HG02840 (cell line): Measurements from ENCODE around the gene CADPS2.
"Not testable (repeated sequence)": the region's sequence is repeated elsewhere in the genome, so short reads cannot be mapped to it uniquely, and the experiment has no call there.

Experiments
- ATAC-seq: cut with Tn5 transposase; IDR thresholded peaks from one replicate; pipeline ENCODE4 v1.9.1; 2021; ENCODE audit warnings: mild to moderate bottlenecking, moderate library complexity, moderate number of reproducible peaks; ENCODE audit not compliant: unreplicated experiment, low FRiP score

Gene CADPS2

DNA sequence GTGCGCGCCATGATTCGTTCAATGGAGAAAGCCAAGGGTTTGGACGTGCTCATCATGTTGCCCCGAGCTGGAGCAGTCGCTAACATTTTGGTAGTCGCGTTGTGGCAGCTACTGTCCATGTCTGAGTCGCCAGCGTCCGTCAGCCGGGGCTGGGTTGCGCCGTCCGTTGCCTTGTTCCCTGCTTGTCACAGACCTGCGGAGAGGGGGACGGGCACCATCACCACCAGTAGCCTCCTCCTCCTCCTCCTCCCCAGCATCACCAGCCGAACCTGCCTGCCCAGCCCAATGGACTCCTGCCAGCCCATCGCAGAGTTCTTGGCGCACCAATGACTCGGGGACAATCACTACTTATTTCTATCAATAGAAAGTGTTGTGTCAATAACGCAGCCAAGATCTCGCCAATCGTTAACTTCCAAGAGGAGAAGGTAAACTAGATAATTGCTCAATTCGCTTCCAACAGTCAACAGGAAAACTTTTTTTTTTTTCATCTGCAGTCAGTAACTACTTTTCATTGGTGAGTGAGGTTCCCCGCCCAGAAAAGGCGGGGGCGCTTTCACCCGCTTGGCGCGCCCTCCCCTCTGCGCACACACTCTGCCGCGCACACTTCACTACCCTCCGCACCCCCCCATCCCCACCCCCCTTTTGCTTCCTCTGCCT is 581.8 kb downstream of the CADPS2 start, which contains the start of gene FEZF1:
TSS of gene FEZF1 (minus strand) at position 432 of the 657 bp plus-strand sequence. CDS start at position 119, 313 bp downstream.
- no peak for ATAC-seq

DNA sequence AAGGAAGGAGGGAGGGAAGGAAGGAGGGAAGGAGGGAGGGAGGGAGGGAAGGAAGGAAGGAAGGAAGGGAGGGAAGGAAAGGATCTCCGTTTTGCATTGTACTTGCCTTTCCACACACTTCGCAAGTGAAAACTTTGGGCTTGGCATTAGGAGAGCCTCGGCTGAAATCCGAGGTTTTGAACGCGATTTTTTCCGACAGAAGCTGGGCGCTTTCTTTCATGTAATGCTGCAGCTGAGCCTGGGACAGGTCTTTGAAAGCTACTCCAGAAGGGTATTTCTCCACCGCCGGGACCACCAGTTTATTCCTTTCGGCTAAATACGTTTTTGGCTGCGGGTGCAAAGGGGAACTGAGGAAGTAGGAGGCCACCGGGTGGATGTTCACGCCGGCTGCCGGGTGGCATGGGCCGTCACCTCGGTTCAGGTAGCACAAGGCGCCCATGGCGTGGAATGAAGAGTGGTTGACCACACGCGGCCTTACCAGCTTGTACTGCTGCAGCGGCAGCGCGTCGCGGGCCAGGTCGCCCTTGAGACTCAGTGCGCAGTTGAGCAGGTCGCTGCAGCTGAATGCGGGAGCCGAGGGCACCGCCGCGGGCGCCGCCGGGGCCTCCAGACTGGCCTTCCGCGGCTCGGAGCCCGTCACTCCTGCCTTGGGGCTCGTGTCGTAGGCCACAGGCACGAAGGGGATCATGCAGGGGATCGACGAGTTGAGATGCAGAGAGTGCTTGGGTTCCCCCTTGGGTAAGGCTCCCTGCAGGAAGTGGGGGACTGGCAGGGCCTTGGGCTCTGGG is 582.5 kb downstream of the CADPS2 start:
- ATAC-seq: no peak

GRCh38 chr7:122302761-122303530 is 583.3 kb downstream of the CADPS2 start:
- ATAC-seq: no peak

- ATAC-seq: no peak
Measured at GRCh38 chr7:122301858-122302760, 584.2 kb downstream of the CADPS2 start.

GRCh38 chr7:122300956-122301833 is 585.1 kb downstream of the CADPS2 start:
- ATAC-seq: no peak

- ATAC-seq: no peak
Measured at GRCh38 chr7:122300211-122300932, 585.9 kb downstream of the CADPS2 start.

GRCh38 chr7:122299624-122300210 is 586.5 kb downstream of the CADPS2 start:
- no peak for ATAC-seq

DNA sequence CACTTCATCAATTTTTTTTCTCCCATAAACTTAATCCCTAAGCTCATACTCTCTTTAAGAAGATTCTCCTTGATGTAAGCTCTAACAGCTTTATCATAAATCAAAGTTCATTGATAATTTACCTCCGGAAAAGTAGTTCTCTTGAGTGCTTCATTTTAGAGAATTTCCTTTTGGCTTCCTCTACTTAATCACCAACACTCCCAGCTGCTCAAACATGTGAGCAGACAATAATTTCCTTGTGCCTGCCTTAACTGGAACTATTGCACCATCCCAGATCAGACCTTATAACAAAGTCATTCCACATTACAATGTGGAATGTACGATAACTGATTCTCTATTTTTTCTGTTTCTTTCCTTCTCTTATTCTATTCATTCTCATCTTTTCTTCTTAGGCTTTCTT is 587.6 kb downstream of the CADPS2 start:
- ATAC-seq: no peak

DNA sequence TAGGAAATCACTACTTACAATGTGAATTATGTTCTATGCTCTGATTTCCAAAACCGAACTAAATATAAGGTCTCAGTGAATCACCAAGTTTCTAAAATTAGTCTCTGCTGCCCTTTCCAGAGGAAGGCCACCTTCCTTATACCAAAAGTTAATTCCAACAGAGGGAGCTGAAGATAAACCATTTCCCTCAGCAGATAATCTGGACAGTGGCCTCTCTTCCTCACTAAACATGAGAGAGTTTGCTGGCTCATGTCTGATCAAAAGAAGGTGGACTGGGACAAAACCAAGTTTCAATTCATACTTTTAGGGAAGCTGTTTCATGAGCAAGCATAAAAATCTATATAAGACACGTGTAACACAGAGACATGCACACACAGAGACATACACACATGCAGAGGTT is 588.1 kb downstream of the CADPS2 start:
- no peak for ATAC-seq

DNA sequence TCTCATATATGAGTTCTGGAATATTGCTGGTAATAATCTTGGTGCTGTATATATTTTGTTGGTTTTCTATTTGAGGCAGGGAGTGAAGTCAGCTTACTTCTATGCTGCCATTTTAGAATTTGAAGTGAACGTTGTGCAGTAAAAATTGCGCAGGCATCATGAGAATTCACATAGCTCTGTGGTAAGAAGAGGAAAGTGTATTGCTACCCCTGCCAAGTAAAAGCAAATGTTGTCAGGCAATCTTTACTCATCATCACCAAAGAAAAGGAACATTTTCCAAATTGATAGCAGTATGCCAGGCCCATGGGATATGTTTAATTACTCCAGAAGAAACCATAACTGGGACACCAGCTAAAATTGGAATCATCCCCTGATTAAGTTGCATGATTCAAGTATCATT is 595.1 kb downstream of the CADPS2 start:
- no peak for ATAC-seq

GRCh38 chr7:122290476-122290875 is 595.8 kb downstream of the CADPS2 start:
- ATAC-seq: no peak

GRCh38 chr7:122289426-122289825 is 596.8 kb downstream of the CADPS2 start:
- ATAC-seq: no peak

DNA sequence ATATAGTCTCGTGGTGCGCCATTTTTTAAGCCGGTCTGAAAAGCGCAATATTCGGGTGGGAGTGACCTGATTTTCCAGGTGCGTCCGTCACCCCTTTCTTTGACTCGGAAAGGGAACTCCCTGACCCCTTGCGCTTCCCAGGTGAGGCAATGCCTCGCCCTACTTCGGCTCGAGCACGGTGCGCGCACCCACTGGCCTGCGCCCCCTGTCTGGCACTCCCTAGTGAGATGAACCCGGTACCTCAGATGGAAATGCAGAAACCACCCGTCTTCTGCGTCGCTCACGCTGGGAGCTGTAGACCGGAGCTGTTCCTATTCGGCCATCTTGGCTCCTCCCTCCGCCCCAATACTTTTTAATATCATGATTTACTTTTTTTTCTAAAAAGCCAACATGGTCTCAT is 601.7 kb downstream of the CADPS2 start:
- not testable (repeated sequence) for ATAC-seq

- no peak for ATAC-seq
Measured at GRCh38 chr7:122273117-122273516, 613.1 kb downstream of the CADPS2 start.

GRCh38 chr7:122269241-122269640 is 617.0 kb downstream of the CADPS2 start:
- no peak for ATAC-seq
